HG03342 (cell line): Measurements from ENCODE around the gene CRLF2.
"Not testable (repeated sequence)": the region's sequence is repeated elsewhere in the genome, so short reads cannot be mapped to it uniquely, and the experiment has no call there.

Experiments
- ATAC-seq: cut with Tn5 transposase; IDR thresholded peaks from one replicate; pipeline ENCODE4 v1.9.1; 2021; ENCODE audit warnings: mild to moderate bottlenecking, moderate library complexity; ENCODE audit not compliant: unreplicated experiment

The CRLF2 gene

GRCh38 chrX:1169189-1169588 is 43.3 kb downstream of the CRLF2 start:
- no peak for ATAC-seq

GRCh38 chrX:1167918-1168481 is 44.4 kb downstream of the CRLF2 start:
- no peak for ATAC-seq

GRCh38 chrX:1167466-1167865 is 45.0 kb downstream of the CRLF2 start:
- no peak for ATAC-seq

- no peak for ATAC-seq
Measured at GRCh38 chrX:1165535-1166196, 46.8 kb downstream of the CRLF2 start.

GRCh38 chrX:1164322-1165288 is 47.8 kb downstream of the CRLF2 start:
- ATAC-seq, result no peak

GRCh38 chrX:1163231-1163630 is 49.2 kb downstream of the CRLF2 start:
- ATAC-seq, result no peak

GRCh38 chrX:1162119-1162916 is 50.1 kb downstream of the CRLF2 start:
- no peak for ATAC-seq

- no peak for ATAC-seq
Measured at GRCh38 chrX:1159548-1159947, 52.9 kb downstream of the CRLF2 start.

GRCh38 chrX:1156681-1157455 is 55.6 kb downstream of the CRLF2 start:
- ATAC-seq, result not testable (repeated sequence)

- ATAC-seq, result no peak
Measured at GRCh38 chrX:1153940-1154339, 58.5 kb downstream of the CRLF2 start.

GRCh38 chrX:1152090-1152489 is 60.4 kb downstream of the CRLF2 start:
- ATAC-seq, result no peak

- ATAC-seq, result no peak
Measured at GRCh38 chrX:1151378-1152077, 60.9 kb downstream of the CRLF2 start.

- ATAC-seq, result no peak
Measured at GRCh38 chrX:1150569-1151347, 61.7 kb downstream of the CRLF2 start.

- no peak for ATAC-seq
Measured at GRCh38 chrX:1147611-1148515, 64.6 kb downstream of the CRLF2 start.

GRCh38 chrX:1144293-1144692 is 68.2 kb downstream of the CRLF2 start:
- no peak for ATAC-seq
